ENCODE data around the gene CDC73.
A peak's percentile ranks its signal among the peaks of the same experiment; 100 is the strongest.
"Not testable (repeated sequence)": the region's sequence is repeated elsewhere in the genome, so short reads cannot be mapped to it uniquely, and the experiment has no call there.

The CDC73 gene

DNA sequence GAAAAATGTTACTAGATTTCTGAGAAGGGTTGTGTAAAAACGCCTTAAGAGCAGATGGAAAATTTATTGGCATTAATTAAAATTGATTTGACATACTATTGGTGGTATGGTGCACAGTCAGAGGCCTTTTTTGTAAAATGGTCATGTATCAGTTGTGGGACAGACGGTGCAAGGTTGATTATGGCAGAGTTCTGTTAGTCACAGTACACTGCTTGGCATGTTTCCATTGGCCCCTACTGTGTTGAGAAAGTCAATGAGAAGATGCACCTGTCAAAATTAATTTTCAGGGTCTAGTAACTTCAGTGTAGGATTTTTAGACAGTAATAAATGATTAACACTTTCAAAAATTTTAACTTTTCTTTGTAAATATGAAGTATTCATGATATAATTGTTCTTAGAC, 60.2 kb downstream of the CDC73 start:
- peak; percentile 7 for DNase-seq

DNA sequence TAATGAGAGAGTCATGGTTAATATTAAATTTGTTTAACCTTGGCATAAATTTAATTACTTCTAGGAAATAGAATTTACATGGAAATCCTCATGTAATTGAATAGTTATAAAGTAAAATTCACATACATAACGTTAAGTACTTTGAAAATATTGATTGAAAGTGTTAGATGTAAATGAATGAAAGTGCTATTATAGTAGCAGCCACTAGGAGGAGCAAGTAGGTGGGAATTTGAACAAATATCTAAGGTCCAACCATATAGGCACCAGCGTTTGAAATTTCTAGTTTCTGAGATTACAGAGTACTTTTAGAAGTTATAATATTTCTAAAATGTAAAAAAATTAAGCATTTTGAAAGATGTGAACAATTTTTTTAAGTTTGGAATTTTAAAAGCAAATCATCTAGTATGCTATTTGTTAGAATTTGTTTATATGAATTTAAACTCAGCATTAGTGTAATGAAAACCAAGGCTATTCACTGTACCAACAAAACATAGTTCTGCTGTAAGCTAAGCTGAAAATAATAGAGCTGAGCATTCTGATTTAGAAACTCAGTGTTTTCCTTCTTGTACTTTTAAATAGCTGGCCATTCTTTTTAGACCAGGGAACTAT, 61.3 kb downstream of the CDC73 start:
- DNase-seq: peak; percentile 21

DNA sequence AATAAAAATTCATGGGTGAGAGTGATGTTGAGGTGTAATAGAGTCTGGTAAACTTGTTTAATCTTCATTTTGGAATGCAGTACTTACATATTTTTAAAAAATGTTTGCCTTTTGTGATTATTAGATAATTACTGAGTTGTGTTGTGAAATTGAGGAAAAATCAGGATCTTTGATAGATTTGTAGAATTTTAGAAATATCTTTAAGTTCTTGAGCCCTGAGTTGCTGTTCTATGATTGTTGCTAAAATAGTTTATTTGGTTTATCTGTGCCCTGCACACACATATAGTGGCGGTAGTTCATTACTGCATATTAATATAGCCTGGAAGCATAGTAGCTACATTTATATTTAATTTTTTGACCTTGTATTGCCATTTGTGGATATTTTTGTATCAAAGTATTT, 62.9 kb downstream of the CDC73 start:
- no peak for DNase-seq

DNA sequence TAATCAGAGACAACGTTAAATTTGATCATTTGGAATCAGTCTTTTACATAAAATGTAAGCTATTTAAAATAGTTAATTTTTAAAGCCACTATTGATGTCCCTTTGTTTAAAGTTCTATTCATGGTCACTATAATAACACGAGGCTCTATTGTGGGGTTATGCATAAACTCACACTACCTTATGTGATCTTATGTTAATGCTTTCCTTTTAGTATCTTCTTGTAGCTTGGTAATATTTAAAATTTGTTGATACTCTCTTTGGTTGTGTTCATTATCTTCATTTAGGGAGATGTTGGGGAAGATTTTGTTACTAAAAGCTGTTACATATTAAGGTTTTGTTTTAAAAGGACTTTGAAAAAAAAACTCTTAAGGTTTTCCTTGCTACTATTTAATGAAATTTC, 63.4 kb downstream of the CDC73 start:
- DNase-seq: no peak

DNA sequence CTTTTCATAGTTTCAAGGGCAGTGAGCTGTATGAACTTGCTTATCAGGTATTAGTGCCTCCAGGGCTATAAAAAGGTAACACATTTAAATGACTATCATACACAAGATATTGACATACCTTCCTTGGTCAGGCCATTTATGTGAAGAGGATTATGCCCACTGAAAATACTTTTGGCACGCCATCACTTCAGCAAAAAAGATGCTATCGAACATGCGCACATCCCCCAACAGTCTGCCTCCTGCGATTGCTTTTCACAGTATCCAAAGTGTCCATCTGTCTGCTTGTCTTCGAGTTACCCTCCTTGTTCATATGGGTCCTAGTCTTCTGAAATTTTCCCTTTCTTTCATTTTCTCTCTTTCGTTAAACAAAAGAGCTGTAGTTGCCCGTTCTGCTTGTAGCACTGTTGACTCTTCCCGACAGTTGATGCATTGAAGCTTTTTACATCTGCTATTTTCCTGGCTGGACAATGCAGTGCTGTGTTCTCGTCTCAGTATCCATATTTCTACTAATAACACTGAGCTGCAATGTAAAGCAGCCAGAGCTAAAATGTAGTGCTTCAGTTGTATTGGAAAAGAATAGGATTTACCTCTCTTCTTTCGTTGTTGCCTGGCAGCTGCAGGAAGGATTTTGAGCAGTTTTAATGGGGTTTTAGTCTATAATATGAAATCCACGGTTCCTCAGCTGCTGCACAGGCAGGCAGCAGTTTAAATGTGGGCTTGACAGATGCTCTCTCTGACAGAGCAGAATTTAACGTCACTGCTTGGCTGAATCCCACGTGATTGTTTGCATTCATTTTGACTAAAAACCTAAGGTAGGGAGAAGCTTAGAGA, 64.3 kb downstream of the CDC73 start, which contains the start of gene B3GALT2:
TSS of gene B3GALT2 (minus strand) at position 713 of the 831 bp plus-strand sequence. CDS start 5,051 bp downstream, outside the sequence.
- DNase-seq: peak; percentile 28

DNA sequence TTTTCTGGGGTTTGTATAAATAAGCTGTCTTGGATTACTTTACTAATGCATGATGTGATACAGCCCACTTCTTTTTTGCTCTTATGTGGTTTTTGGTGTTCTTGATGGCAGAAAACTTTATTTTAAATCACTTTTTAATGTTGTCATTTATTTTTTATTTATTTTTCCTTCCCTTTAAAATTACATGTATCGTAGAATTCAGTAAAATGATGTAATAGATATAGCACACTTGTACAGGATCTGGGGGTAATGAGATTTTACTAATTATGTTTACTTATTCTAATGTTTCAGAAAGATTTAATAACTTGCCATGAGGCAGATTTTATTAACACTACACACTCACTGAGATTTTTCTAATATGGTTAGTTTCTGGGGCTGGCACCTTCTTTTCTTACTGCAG, 65.3 kb downstream of the CDC73 start:
- no peak for DNase-seq

DNA sequence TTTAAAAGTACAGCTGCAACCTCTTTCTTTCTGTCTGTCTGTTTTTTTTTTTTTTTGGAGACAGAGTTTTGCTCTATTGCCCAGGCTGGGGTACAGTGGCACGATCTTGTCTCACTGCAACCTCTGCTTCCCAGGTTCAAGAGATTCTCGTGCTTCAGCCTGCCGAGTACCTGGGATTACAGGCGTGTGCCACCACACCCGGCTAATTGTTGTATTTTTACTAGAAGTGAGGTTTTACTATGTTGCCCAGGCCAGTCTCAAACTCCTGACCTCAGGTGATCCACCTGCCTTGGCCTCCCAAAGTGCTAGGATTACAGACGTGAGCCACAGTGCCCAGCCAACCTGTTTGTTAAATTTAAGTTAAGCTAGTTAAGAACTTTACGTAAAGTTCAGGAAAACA, 67.1 kb downstream of the CDC73 start:
- DNase-seq: not testable (repeated sequence)

DNA sequence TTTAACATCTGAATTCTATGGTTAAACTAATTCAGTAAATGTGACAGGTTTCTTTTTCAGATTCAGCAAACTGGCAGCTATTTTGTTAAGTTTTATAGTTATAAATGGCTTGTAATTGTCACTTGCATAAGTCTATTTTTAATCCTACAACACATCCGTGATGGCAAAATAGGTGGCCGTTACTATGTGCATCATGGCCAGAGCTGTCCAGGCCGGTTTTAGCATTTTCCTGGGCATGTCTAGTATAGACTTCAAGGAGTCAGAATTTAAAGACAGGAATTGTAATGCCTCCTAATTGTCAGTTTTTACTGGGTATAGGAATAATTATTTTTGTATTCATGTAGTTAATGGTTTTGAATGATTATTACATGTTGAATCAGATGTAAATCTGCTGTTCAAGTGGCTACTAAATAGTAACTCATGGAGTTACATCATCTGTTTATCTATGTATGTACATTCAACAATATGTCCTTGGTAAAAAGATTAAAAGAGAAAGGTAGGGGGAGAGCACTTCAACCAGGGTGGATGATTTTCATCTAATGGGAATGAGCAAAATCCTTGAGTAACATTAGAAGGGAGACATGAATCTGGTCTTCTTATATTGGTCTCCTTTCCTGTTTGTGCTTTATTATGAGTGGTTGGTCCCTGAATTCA, 67.7 kb downstream of the CDC73 start:
- no peak for DNase-seq

DNA sequence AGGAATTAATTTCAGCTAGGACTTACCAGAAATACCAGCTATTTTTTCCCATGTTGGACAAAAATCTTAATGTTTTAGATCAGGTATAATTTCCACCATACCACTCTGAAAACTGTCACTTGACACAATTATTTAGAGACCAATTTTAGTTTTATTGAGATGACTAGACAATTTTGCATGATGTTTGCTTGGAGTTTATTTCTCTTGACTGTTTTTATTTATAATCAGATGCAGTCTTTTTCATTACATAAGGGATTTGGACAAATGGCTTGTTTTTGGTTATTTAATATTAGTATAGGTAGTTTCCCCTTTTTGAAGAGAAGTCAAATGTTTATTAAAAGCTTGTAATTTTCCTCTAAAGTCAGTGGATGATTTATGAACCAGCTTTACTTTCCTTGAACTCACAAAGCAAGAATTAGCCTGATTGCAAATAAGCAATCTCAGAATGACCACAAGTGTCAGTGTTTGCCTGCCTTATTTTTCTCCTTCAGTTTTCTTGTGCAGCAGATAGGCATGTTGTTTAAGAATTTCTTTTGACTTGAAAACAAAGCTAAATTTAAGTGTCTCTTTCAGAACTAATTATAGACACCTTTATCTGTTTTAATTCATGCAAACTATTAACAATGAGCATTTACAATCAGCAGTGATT, 68.4 kb downstream of the CDC73 start:
- DNase-seq: no peak

DNA sequence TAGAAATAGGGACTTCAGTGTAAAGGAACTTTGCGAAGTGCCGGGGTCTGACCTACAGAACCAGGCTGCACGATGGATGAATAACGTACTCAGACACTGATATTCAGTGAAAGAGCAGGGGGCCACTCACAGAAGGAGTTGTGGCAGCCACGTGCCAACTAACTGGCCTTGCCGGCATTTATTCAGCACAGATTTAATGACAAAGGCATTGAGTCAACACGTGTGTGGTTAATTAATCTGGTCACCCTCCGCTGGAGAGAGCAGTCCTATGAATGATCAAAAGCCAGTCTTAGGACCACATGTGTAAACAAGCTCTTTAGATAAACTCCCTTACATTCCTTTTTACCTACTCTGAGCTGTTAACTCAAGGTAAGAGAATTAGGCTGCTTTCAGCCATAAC, 70.8 kb downstream of the CDC73 start:
- DNase-seq: no peak

DNA sequence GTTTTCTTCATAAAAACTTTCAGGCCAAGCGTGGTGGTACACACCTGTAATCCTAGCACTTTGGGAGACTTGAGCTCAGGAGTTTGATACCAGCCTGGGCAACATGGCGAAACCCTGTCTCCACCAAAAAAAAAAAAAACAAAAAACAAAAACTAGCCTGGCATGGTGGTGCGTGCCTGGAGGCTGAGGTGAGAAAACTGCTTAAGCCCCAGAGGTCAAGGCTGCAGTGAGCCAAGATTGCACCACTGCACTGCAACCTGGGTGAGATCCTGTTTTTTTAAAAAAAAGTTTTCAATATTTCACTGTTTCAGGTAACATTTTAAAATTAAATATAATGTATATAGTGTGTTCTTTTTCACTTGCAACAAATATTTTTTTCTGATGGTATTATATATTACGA, 78.1 kb downstream of the CDC73 start:
- no peak for DNase-seq

DNA sequence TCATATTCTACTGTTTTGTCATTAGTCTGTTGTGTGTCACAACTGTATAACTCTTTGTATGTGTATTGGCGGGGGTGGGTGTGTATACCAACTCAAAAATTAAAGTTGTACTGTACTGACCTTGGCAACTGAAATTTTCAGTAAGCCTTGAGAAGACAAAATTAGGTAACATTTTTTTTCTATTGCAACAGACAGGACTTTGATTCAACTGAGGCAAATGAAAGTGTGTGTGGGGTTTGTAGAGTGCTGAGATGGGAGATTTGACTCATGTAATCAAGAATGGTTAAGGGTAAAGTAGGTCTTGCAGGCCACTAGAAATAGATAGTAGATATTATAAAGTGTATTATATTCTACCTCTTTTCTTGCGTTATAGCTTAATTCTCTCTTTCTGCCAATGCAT, 79.2 kb downstream of the CDC73 start:
- DNase-seq: no peak

DNA sequence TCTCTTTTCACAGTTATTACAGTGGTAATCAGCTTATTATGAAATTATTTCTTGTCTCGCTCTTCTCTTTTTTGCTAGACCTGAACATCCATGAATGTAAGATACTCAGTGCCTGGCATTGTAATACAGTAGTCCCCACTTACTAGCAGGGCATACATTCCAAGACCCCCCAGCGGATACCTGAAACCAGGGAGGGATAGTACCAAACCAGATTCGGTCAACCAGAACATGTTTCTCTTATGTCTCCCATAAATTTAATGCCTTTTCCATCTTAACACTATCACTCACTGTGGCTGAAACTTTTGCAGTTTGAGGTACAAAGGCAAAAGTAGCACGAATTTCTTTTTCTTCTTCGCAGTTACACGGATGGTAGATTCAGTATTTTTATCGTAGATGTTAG, 89.2 kb downstream of the CDC73 start:
- no peak for DNase-seq

DNA sequence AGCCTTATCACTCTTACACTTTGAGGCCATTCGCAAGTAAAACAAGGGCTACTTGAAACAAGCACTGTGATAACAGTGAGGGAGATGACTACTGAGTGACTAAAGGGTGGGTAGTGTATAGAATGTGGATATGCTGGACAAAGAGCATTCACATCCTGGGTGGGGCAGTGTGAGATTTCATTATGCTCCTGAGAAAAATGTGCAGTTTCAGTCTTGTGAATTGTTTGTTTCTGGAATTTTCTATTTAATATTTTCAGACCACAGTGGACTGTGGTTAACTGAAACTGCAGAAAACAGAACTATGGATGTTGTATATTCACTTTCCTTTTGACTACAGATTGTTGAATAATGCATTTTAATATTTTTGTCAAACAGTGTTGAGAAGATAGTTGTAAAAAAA, 89.7 kb downstream of the CDC73 start:
- no peak for DNase-seq

DNA sequence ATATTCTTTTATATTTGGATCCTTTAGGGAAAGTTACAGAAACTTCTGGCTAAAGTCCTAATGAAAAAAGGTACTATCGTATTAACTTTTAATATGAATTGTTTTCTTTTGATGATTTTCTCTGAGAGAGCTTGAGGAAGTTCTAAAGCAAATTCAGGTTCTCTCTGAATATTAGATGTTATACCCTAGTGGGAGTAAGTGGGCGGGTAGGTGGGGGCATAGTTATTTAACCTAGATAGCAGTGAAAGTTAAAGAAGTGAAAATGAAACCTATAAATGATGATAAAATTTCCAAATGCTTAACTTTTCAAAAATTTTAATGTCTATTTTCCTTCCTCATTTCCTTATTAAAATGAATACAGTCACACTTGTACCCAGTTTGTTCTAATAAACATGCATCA, 90.8 kb downstream of the CDC73 start:
- no peak for DNase-seq

DNA sequence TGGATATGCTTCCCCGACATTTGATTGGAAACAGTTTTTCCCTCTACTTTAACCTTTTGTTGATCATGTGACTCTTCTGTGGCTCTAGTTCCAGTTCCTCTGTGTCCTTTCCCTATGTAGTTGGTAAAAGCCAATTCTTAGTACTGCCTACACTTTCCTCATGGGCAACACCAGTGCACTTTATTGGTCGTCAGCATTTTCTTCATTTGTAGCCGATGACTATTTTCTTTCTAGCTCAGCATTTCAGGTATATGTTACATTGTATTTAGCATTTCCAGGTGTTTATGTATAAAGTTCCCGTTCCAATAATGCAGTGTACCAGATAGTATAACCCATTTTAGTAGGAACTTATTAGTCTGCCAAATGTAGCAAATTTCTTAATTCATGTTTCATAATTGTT, 92.2 kb downstream of the CDC73 start:
- no peak for DNase-seq

DNA sequence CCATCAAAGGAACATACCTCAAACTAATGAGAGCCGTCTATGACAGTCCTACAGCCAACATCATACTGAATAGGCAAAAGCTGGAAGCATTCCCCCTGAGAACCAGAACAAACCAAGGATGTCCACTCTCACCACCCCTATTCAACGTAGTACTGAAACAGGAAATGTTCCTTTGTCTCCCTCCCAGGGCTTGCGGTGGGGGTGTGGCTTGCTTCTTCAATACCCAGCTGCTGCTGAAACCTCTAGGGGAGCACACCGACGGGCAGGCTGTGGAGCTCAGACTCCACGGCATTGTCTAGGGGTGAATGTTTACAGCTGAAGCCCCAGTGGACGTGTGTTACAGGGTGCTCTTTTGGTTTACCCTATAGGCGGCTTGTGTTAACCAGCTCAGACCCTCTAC, 95.1 kb downstream of the CDC73 start:
- DNase-seq: no peak

DNA sequence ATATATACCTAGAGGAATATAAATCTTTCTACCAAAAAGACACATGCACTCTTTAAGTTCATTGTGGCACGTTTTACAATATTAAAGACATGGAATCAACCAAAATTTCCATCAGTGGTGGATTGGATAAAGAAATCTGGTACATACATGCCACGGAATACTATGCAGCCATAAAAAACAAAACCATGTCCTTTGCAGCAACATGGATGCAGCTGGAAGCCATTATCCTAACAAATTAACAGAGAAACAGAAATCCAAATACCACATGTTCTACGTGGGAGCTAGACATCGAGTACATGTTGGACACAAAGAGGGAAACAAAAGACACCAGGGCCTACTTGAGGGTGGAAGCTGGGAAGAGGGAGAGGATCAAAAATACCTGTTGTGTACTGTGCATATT, 97.6 kb downstream of the CDC73 start:
- no peak for DNase-seq

DNA sequence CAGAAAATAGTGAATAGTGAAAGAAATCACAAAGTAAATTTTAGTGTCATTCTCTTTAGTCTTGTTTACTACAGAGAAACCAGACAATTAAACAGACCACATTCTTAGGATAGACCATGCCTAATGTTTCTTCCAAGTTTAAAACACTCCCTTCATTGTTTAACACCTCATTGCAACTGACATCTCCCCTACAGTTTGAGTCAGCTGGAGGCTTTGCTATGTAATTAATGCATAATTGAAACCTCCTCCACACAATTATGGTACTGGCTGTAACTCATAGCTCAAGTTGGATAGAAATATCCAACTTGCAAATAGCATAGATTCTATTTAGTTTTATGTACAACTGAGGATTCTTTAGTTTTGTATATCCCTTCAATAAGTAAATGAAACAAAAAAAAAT, 99.8 kb downstream of the CDC73 start:
- DNase-seq: no peak

DNA sequence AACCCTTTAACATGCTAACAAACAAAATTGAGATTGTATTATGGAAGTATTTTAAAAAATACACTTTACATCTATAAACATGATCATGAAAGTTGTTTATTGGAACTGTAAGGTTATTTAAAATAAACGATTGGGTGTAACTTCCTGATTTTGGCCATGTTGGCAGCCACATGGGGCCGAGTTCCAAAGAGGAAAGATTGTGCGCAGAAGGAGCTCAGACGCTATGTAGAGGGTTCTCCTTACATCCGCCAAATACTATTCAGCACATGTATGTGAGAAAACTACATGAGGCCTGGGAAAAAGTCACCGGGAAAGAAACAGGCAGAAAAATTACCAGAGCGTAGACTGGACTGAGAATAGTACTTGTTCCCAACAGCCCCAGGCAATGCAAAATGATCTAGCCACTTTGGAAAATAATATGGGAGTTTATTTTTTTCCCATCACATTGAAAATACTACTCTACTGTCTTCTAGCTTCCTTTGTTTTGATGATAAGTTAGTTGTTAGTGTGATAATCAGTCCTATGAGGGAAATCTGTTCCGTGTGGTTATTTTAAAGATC, 100.3 kb downstream of the CDC73 start:
- DNase-seq: no peak

DNA sequence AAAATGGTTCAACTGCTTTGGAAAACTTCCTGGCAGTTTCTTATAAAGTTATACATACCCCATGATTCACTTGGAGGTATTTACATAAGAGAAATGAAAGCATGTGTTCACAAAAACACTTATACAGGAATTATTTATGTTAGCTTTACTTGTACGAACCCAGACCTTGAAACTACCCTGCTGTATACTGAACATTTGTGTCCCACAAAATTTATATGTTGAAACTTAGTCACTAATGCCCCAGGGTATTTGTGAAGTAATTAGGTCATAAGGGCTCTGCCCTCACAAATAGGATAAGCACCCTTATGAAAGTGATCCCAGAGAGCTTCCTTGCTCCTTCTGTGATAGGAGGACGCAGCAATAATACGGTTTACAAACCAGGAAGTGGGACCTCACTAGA, 107.3 kb downstream of the CDC73 start:
- DNase-seq: no peak

DNA sequence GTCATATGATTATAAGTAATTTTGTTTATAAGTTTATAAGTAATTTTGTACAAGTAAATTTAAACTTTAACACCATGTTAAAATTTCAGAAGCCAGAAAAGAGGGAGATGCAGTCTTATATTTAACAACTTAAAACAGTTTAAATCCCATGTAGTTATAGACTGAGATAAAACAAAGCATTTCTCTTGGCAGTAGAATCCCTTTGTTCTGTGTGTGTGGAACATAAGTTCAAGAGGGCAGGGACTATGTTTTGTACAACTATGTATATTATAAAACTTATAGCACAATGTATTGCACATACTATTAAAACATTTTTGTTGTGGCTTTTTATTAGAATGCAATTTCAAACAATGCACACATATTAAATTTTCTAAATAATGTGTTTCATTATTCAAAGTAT, 109.3 kb downstream of the CDC73 start:
- DNase-seq: not testable (repeated sequence)

DNA sequence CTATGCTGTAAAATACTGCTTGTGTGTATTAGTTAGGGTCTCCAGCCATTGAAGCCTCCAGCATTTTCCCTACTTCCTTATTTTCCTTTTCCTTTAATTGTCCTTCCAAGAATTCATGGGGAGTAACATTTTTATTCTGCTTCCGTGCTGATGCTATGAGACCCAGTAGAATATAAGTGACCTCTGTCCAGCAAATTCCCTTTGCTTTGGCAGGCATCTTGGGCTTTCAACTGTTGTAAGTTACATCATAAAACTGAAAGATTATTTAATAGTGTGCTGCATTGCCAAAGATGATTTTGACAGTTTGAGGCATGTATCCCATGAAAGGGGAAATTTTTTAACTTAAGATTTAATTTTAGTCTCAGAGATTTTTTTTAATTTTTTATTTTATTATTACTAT, 112.7 kb downstream of the CDC73 start:
- DNase-seq: no peak
